Hematopoietic multipotent progenitor cell treated with erythropoietin and hydrocortisone succinate and interleukin-3 and kit ligand, for 6 days (in vitro differentiated cells): Measurements from ENCODE around the gene EGLN1.
A peak's percentile ranks its signal among the peaks of the same experiment; 100 is the strongest.
"Not testable (repeated sequence)": the region's sequence is repeated elsewhere in the genome, so short reads cannot be mapped to it uniquely, and the experiment has no call there.

ENCODE experiments used
- DNase-seq: peaks from one replicate; pipeline ENCODE4 v3.0.0-alpha.2; 2015

EGLN1 gene

GRCh38 chr1:231357187-231357772, 64.8 kb downstream of the EGLN1 start:
- no peak for DNase-seq

GRCh38 chr1:231355171-231355570, 66.9 kb downstream of the EGLN1 start:
- DNase-seq = peak; percentile 14

GRCh38 chr1:231354330-231355020, 67.6 kb downstream of the EGLN1 start:
- peak; percentile 86 for DNase-seq

GRCh38 chr1:231353086-231353485, 69.0 kb downstream of the EGLN1 start:
- no peak for DNase-seq

GRCh38 chr1:231351816-231352215, 70.3 kb downstream of the EGLN1 start:
- no peak for DNase-seq

- not testable (repeated sequence) for DNase-seq
Observed at GRCh38 chr1:231348856-231349255, 73.2 kb downstream of the EGLN1 start.

- no peak for DNase-seq
Observed at GRCh38 chr1:231348442-231348841, 73.6 kb downstream of the EGLN1 start.

GRCh38 chr1:231347961-231348360, 74.1 kb downstream of the EGLN1 start:
- DNase-seq = no peak

- no peak for DNase-seq
Observed at GRCh38 chr1:231340328-231341013, 81.6 kb downstream of the EGLN1 start.

GRCh38 chr1:231338270-231339128, 83.6 kb downstream of the EGLN1 start, which contains the start of gene SPRTN:
Gene SPRTN, plus strand, starts transcription at chr1:231338293. Its CDS starts 91 bp downstream, at chr1:231338384.
- peak; percentile 37 for DNase-seq

- DNase-seq = peak; percentile 99
Observed at GRCh38 chr1:231337472-231338269, 84.4 kb downstream of the EGLN1 start, which contains the start of gene EXOC8. Gene EXOC8, minus strand, starts transcription at chr1:231337852. Its CDS starts 107 bp downstream, at chr1:231337745.

- peak; percentile 23 for DNase-seq
Observed at GRCh38 chr1:231337043-231337471, 85.0 kb downstream of the EGLN1 start.

- DNase-seq = peak; percentile 16
Observed at GRCh38 chr1:231335663-231336602, 86.2 kb downstream of the EGLN1 start.

- no peak for DNase-seq
Observed at GRCh38 chr1:231334952-231335351, 87.1 kb downstream of the EGLN1 start.

GRCh38 chr1:231334079-231334666, 87.9 kb downstream of the EGLN1 start:
- peak; percentile 10 for DNase-seq

- no peak for DNase-seq
Observed at GRCh38 chr1:231332761-231333160, 89.3 kb downstream of the EGLN1 start.

- no peak for DNase-seq
Observed at GRCh38 chr1:231329483-231329882, 92.6 kb downstream of the EGLN1 start.

- DNase-seq = no peak
Observed at GRCh38 chr1:231327617-231328016, 94.5 kb downstream of the EGLN1 start.

GRCh38 chr1:231326248-231326647, 95.8 kb downstream of the EGLN1 start:
- DNase-seq = no peak

- DNase-seq = no peak
Observed at GRCh38 chr1:231324660-231325059, 97.4 kb downstream of the EGLN1 start.
